ENCODE results near the gene CD84.
"Not testable (repeated sequence)": the region's sequence is repeated elsewhere in the genome, so short reads cannot be mapped to it uniquely, and the experiment has no call there.

The CD84 gene, protein sequence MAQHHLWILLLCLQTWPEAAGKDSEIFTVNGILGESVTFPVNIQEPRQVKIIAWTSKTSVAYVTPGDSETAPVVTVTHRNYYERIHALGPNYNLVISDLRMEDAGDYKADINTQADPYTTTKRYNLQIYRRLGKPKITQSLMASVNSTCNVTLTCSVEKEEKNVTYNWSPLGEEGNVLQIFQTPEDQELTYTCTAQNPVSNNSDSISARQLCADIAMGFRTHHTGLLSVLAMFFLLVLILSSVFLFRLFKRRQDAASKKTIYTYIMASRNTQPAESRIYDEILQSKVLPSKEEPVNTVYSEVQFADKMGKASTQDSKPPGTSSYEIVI

DNA sequence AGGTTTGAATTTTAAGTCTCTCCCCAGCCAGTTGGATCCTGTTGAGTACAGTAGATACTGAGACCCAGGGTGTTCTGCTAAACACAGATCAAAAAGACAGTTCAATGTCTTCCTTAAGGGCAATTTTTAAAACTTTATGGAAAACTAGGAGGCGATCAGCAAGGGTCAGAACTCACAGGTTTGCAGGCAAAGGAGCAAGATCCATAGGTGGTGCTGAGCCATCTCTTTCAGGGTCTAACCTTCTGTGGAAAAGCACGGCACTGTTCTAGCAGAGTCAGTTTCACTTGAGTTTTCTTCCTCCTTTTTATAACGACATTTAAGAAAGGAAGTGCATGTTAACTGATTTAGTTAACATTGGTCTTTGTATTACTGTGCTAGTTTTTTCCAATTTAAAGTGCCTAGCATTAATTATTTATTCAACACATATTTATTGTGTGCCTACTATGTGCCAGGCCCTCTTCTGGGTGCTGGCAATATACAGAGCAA is at the start of gene CD84:
Gene CD84 (minus strand): TSS at position 281 of the 486 bp plus-strand sequence. CDS start 59 bp downstream, at position 222.
- no peak for DNase-seq (ENCODE audit: extremely low spot score)
- ChIA-PET CTCF (no interaction called here), POLR2A (no interaction called here)
- TF ChIP-seq ZNF384 (IDR thresholded peaks at IDR 0.05) = no peak
- no peak for TF ChIP-seq HDGF (IDR thresholded peaks at IDR 0.05; ENCODE audit: borderline replicate concordance)
- no peak for TF ChIP-seq BHLHE40 (IDR thresholded peaks at IDR 0.05; ENCODE audit: borderline replicate concordance)
- TF ChIP-seq ELF4 (IDR thresholded peaks at IDR 0.05) = no peak
- no peak for TF ChIP-seq FOXM1 (IDR thresholded peaks at IDR 0.05; ENCODE audit: borderline replicate concordance)
- TF ChIP-seq L3MBTL2 (conservative IDR thresholded peaks at IDR 0.05) = no peak

DNA sequence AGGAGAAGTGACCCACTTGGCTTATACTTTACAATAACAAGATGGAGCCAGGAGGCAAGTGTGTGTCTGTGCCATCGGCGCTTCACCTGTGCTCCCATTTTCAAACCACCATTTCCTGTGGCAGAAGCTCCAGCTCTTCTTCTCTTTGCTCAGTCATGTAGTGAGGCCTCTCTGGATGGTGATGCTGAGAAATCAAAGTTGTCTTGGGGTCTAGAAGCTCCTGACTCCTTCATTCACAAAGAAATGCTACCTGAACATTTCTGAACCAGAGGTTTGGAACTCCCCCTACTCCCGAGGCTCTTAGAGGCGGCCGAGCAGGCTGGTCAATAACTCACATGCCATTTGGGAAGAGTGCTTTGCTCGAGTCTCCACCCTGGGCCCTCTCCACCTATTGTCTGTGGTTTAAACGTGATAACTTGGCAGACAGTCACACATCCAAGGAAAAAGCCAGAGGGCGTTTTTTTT is 49.5 kb upstream of the CD84 start:
- ChIA-PET POLR2A (no interaction called here), CTCF (interaction anchor here (0.6 kb wide), 1 partner anchor 46 kb away, joined by 3 read pairs; no protein-coding TSS in a partner anchor)
- no peak for DNase-seq (ENCODE audit: extremely low spot score)
- TF ChIP-seq SUZ12 (IDR thresholded peaks at IDR 0.05) = no peak
- no peak for TF ChIP-seq ARNT (IDR thresholded peaks at IDR 0.05)
- no peak for TF ChIP-seq ZNF384 (IDR thresholded peaks at IDR 0.05)

DNA sequence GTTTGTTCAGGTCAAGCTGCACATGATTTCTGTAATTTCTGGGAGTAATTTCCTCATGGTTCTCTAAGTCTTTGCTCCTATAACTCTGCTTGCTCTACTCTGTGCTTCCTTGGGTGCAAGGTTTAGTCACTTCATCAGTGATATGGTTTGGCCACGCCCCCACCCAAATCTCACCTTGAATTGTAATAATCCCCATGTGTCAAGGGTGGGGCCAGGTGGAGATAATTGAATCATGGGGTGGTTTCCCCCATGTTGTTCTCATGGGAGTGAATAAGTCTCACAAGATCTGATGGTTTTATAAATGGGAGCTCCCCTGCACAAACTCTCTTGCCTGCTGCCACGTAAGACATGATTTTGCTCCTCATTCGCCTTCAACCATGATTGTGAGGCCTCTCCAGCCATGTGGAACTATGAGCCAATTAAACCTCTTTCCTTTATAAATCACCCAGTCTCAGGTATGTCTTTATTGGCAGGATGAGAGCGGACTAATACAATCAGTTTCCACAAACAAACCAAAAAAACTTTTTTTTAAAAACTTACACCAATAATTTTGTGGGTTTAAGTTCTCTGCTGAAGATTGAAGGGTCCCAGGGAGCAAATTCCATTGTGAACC is 48.5 kb upstream of the CD84 start:
- POLR2A ChIA-PET; DNase-seq (ENCODE audit: extremely low spot score): not testable (repeated sequence)
- CTCF ChIA-PET = interaction anchor here (0.6 to 0.8 kb wide), 2 partner anchors 47 to 87 kb away, joined by 3 read pairs; no protein-coding TSS in a partner anchor

DNA sequence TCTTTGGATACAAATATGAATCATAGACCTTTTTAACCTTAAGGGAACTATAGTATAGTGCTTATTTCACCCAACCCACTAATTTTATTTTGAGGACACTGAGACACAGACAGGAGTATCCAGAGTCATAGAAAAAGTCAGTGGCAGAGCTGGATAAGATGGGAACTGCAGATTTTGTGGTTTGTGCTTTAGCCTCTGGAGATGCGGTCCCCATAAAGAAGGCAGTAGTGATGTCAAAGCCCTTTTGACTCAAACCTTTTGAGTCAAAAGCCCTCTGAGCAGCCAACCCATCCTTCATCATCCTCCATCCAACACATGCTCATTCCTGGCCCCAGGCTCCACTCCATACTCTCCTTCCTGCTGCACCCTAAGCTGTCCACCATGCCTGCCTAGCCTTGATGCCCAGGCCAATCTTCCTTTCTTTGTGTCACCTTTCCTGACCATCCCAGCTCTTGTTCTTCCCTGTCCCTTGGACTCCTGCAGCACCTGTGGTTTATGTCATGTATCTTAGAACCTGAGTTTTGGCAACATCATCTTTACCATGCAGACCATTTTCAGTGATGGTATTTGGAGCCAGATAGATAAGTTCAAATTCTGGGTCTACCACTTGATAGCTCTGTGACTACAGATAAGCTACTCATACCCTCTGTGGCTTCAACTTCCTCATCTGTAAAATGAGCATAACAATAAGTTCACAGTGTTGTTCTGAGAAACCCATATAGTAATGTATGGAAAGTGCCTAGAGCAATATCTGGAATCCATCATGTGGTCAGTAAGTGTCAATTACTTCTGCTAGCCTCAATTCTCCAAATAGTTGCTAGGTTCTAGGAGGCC is 47.4 kb upstream of the CD84 start:
- CTCF ChIA-PET = no interaction called here
- no peak for DNase-seq (ENCODE audit: extremely low spot score)
- no peak for TF ChIP-seq TARDBP (IDR thresholded peaks at IDR 0.05)
- POLR2A ChIA-PET = no interaction called here

DNA sequence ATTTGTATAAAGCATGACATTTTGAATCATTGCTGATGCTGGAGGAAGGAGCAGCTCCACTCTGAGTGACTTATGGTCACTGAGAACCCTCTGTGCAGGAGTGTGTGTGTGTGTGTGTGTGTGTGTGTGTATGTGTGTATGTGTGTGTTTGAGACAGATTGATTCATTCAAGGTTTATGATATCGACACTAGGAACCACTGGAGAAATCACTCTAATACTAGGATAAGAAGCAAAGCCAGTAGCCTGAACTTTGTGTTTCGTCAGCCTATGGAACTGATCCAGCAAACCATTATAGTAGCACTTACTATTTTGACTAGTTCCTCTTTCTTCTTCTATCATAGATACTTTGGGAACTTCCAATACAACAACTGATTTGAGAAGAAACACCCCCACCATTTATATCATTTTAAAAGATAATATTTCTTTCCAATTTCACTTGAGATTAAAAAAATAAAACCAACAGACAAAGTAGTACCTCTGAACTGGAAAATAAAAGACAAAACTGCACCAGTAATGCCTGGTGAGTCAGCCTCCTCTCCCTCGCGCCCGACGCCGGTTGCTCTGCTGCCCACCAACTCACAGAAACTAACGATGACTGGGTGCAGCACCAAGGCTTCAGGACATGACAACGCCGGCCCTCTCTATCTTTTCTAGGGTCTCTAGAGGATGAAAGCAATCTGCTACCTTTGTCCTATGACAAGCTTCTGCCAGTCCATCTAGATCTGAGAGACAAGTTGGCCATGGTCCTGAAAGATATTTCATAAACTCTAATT is 46.6 kb upstream of the CD84 start:
- TF ChIP-seq NFRKB (IDR thresholded peaks at IDR 0.05) (no peak), ELF4 (IDR thresholded peaks at IDR 0.05) (no peak), ARNT (IDR thresholded peaks at IDR 0.05) (no peak), FOXM1 (IDR thresholded peaks at IDR 0.05; ENCODE audit: borderline replicate concordance) (no peak)
- ChIA-PET POLR2A (no interaction called here), CTCF (no interaction called here)
- no peak for DNase-seq (ENCODE audit: extremely low spot score)

DNA sequence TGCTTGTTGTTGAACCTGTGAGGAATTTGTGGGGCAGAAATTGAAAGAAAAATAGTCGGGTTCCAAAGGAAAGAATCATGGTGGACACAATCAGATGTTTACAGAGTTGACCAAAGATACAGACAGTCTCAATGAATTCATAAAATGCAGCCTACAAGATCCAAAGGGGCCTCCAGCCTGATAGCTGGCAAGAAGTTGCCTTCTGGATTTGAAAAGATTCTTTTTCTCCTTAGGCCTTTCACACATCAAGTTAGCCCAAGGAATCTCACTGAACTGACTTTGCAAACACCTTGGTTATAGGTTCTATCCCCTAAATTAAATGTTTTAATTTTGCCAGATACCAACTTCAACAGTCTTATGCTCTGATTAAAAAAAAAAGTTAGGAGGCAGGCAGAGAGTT is 46.0 kb upstream of the CD84 start:
- ChIA-PET CTCF (no interaction called here), POLR2A (no interaction called here)
- DNase-seq (ENCODE audit: extremely low spot score) = no peak
- no peak for TF ChIP-seq SUZ12 (IDR thresholded peaks at IDR 0.05)
- TF ChIP-seq TARDBP (IDR thresholded peaks at IDR 0.05) = no peak
- TF ChIP-seq L3MBTL2 (conservative IDR thresholded peaks at IDR 0.05) = no peak

DNA sequence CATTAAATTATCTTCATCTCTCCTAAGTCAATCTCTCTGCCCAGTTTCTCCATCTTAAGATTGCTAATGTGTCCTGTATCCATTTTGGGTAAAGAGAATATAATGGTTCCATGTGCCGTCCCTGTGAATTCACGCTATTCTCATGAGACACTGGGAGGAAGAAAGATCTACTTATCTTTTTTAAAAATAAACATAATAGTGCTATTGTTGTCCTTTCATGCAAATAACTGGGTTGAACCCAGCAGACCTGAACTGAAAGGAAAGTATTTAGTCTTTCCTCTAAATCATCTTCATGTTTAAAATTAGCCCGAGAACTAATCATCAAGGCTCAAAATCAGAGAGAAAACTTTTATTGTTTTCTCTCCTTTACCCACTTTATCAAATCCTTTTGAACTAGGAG is 45.2 kb upstream of the CD84 start:
- POLR2A ChIA-PET = no interaction called here
- TF ChIP-seq, protein P1, sequence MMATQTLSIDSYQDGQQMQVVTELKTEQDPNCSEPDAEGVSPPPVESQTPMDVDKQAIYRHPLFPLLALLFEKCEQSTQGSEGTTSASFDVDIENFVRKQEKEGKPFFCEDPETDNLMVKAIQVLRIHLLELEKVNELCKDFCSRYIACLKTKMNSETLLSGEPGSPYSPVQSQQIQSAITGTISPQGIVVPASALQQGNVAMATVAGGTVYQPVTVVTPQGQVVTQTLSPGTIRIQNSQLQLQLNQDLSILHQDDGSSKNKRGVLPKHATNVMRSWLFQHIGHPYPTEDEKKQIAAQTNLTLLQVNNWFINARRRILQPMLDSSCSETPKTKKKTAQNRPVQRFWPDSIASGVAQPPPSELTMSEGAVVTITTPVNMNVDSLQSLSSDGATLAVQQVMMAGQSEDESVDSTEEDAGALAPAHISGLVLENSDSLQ (IDR thresholded peaks at IDR 0.05) = no peak
- CTCF ChIA-PET = interaction anchor here (0.8 kb wide), 1 partner anchor 1465 kb away, joined by 6 read pairs; no protein-coding TSS in a partner anchor

DNA sequence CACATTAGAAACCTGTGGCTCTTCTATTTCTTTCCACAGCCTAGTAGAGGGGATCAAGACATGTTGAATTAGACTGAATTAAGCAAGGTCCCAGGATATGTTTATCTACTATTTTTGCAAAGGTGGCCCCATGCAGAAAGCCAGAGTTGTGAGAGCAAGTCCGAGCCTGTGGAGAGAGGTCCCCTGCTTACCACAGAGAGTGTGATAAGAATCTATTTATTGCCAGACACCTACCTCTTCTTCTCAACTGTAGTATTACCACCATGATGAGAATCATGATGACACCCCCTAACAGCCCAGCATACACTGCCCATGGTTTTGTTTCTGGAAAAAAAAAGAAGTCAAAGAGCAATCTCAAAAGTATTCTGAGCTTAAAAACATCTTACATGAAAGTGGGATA is 44.6 kb upstream of the CD84 start:
- ChIA-PET POLR2A (no interaction called here), CTCF (interaction anchor here (0.8 kb wide), 1 partner anchor 1464 kb away, joined by 6 read pairs; no protein-coding TSS in a partner anchor)
- no peak for DNase-seq (ENCODE audit: extremely low spot score)
- TF ChIP-seq FOXA1 (IDR thresholded peaks at IDR 0.05) = no peak

More for the DNA sequence above, 45.2 kb upstream of the CD84 start:
- no peak for DNase-seq (ENCODE audit: extremely low spot score)

DNA sequence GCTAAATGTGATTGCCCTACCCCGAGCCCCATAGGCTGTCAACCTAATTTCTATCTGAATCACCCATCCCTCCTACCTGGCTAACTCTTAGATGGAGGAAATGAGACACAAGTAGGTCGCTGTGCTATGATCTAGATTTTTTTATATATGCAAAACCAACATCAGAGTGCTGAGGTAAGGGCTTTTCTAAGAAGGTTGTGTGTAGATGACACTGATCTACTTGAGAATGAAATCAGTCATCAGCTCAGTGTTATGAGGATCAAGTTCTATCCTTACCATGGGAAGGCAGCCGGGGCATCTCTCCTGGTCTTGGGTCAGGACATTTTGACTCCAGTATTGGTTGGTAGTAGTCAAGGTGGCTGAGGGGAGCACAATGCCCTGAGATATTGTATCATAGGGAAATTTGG is 43.9 kb upstream of the CD84 start:
- TF ChIP-seq ZNF384 (IDR thresholded peaks at IDR 0.05) (no peak), SP1 (IDR thresholded peaks at IDR 0.05) (no peak), BHLHE40 (IDR thresholded peaks at IDR 0.05; ENCODE audit: borderline replicate concordance) (no peak), CTBP1 (IDR thresholded peaks at IDR 0.05; ENCODE audit: borderline replicate concordance) (no peak), FOXM1 (IDR thresholded peaks at IDR 0.05; ENCODE audit: borderline replicate concordance) (no peak), NFRKB (IDR thresholded peaks at IDR 0.05) (no peak), L3MBTL2 (conservative IDR thresholded peaks at IDR 0.05) (no peak), ARNT (IDR thresholded peaks at IDR 0.05) (no peak), FOXA1 (IDR thresholded peaks at IDR 0.05) (no peak), SUZ12 (IDR thresholded peaks at IDR 0.05) (no peak), HDGF (IDR thresholded peaks at IDR 0.05; ENCODE audit: borderline replicate concordance) (no peak), TARDBP (IDR thresholded peaks at IDR 0.05) (no peak), FOXK2 (IDR thresholded peaks at IDR 0.05) (no peak), LEF1 (IDR thresholded peaks at IDR 0.05; ENCODE audit: borderline replicate concordance) (no peak)
- TF ChIP-seq, protein P1 (IDR thresholded peaks at IDR 0.05) = no peak
- ChIA-PET POLR2A (no interaction called here), CTCF (no interaction called here)
- DNase-seq (ENCODE audit: extremely low spot score) = no peak
